WTC11 (cell line): ENCODE data around the gene RNU1-4. TPM values are rescaled to one million over a fixed set of nuclear protein-coding genes. Genes with fewer than 3 reads are reported as not detected.

Experiments used
- ATAC-seq: fragments of 200-7000 bp; cut with Tn5 transposase; 2 replicates; pipeline ENCODE4 v1.10.0; 2021; ENCODE audit warnings: mild to moderate bottlenecking, moderate library complexity
- CTCF ChIA-PET: fragments of 300-600 bp; sonication (Branson Sonifier 250); formaldehyde crosslinking; loops from one replicate; lab custom pipeline; 2021; ENCODE audit warnings: antibody characterized with exemption; lab: Charles Lee
- POLR2A ChIA-PET: fragments of 350-600 bp; sonication (Branson Sonifier 250); formaldehyde crosslinking; loops from one replicate; lab custom pipeline; 2021; ENCODE audit warnings: antibody characterized with exemption; lab: Charles Lee
- DNase-seq: peaks from one replicate; pipeline ENCODE4 v3.0.0; 2021; ENCODE audit warnings: low spot score
- H3K27ac Mint-ChIP-seq: 2 replicates; pipeline ENCODE4 v1.8.0; 2021; ENCODE audit warnings: mixed read lengths
- H3K27me3 Mint-ChIP-seq: 2 replicates; pipeline ENCODE4 v1.8.0; 2021; ENCODE audit warnings: low read depth, mild to moderate bottlenecking, moderate library complexity, mixed read lengths
- H3K36me3 Mint-ChIP-seq: 2 replicates; pipeline ENCODE4 v1.8.0; 2021; ENCODE audit warnings: mixed read lengths
- H3K4me1 Mint-ChIP-seq: 2 replicates; pipeline ENCODE4 v1.8.0; 2022; ENCODE audit warnings: mixed read lengths
- H3K4me3 Mint-ChIP-seq: 2 replicates; pipeline ENCODE4 v1.8.0; 2021; ENCODE audit warnings: mild to moderate bottlenecking, moderate library complexity, mixed read lengths
- H3K9me3 Mint-ChIP-seq: 2 replicates; pipeline ENCODE4 v1.8.0; 2021; ENCODE audit warnings: mixed read lengths
- AR ChIP-seq: fragments of 250-450 bp; sonication (Bioruptor Pico); IDR thresholded peaks from 2 replicates; pipeline ENCODE4 v1.9.0; 2021; ENCODE audit warnings: mild to moderate bottlenecking
- ATF1 ChIP-seq: sonication (generic); formaldehyde crosslinking; IDR thresholded peaks from 2 replicates; pipeline ENCODE4 v1.8.1; 2023; ENCODE audit warnings: mild to moderate bottlenecking, moderate library complexity, missing genetic modification reagents
- CTCF ChIP-seq: fragments of 200-600 bp; IDR thresholded peaks from 2 replicates; pipeline ENCODE4 v1.8.0; 2022; ENCODE audit warnings: antibody characterized with exemption
- GABPB1 ChIP-seq: sonication (generic); formaldehyde crosslinking; IDR thresholded peaks from 2 replicates; pipeline ENCODE4 v1.8.1; 2023; ENCODE audit warnings: mild to moderate bottlenecking, missing genetic modification reagents
- GRHL2 ChIP-seq: fragments of 250-450 bp; sonication (Bioruptor Pico); IDR thresholded peaks from 2 replicates; pipeline ENCODE4 v1.8.0; 2022; ENCODE audit warnings: mild to moderate bottlenecking, moderate library complexity; ENCODE audit not compliant: insufficient replicate concordance, severe bottlenecking
- GTF2I ChIP-seq: fragments of 250-450 bp; sonication (Bioruptor Pico); conservative IDR thresholded peaks from 2 replicates; pipeline ENCODE4 v1.4.0; 2021; ENCODE audit warnings: mild to moderate bottlenecking
- HMGXB4 ChIP-seq: sonication (generic); formaldehyde crosslinking; IDR thresholded peaks from 2 replicates; pipeline ENCODE4 v1.8.1; 2023; ENCODE audit warnings: mild to moderate bottlenecking, moderate library complexity, missing genetic modification reagents
- IRF2 ChIP-seq: sonication (generic); formaldehyde crosslinking; IDR thresholded peaks from 2 replicates; pipeline ENCODE4 v1.8.0; 2022; ENCODE audit warnings: low read depth, missing genetic modification reagents, borderline replicate concordance
- NFATC4 ChIP-seq: fragments of 250-450 bp; sonication (Bioruptor Pico); IDR thresholded peaks from 2 replicates; pipeline ENCODE4 v1.9.0; 2021; ENCODE audit warnings: mild to moderate bottlenecking
- NFYB ChIP-seq: sonication (generic); formaldehyde crosslinking; conservative IDR thresholded peaks from 2 replicates; pipeline ENCODE4 v1.8.0; 2022; ENCODE audit warnings: low read depth, missing genetic modification reagents
- RORB ChIP-seq: fragments of 250-450 bp; sonication (Bioruptor Pico); IDR thresholded peaks from 2 replicates; pipeline ENCODE4 v1.9.0; 2021; ENCODE audit warnings: mild to moderate bottlenecking
- TCF7 ChIP-seq: sonication (generic); formaldehyde crosslinking; IDR thresholded peaks from 2 replicates; pipeline ENCODE4 v1.8.0; 2022; ENCODE audit warnings: mild to moderate bottlenecking, low read depth, missing genetic modification reagents, moderate library complexity
- TEAD1 ChIP-seq: sonication (generic); formaldehyde crosslinking; IDR thresholded peaks from 2 replicates; pipeline ENCODE4 v1.8.0; 2022; ENCODE audit warnings: mild to moderate bottlenecking, missing genetic modification reagents
- ZBTB21 ChIP-seq: sonication (generic); formaldehyde crosslinking; IDR thresholded peaks from 2 replicates; pipeline ENCODE4 v1.8.1; 2023; ENCODE audit warnings: mild to moderate bottlenecking, missing genetic modification reagents, borderline replicate concordance
- ZNF281 ChIP-seq: sonication (generic); formaldehyde crosslinking; IDR thresholded peaks from 2 replicates; pipeline ENCODE4 v1.8.0; 2023; ENCODE audit warnings: mild to moderate bottlenecking, missing genetic modification reagents
- total RNA-seq: library from RNA; stranded (reverse); gene quantifications from 3 replicates; pipeline ENCODE4 v1.2.3, GENCODE V29; 2021

The RNU1-4 gene
- total RNA-seq, 1 experiment from 2014 or later = 1,197 TPM

- Mint-ChIP-seq H3K4me3 (no peak overlapping the region), H3K36me3 (no peaks in the 10 kb centered on the region), H3K9me3 (no peaks in the 10 kb centered on the region), H3K27me3 (no peaks in the 10 kb centered on the region), H3K27ac (peak overlapping the region; percentile 69), H3K4me1 (peaks cover 21% of the 10 kb centered on the region)
- no peak for TF ChIP-seq TEAD1 (CRISPR knock-in tag)
- TF ChIP-seq IRF2 (CRISPR knock-in tag) = no peak
- ATAC-seq = peak; percentile 21
- ChIA-PET CTCF (no interaction called here), POLR2A (no interaction called here)
- peak; percentile 18 for DNase-seq
Observed at GRCh38 chr1:16719571-16720350, 20.6 kb upstream of the RNU1-4 start.

GRCh38 chr1:16720351-16721223 lies 19.7 kb upstream of the RNU1-4 start:
- peaks cover 21% of the 10 kb centered on the region for H3K4me1 Mint-ChIP-seq
- H3K27ac Mint-ChIP-seq = no peak overlapping the region
- TF ChIP-seq RORB (CRISPR knock-in tag) = no peak
- no peak for TF ChIP-seq NFATC4 (CRISPR knock-in tag)
- TF ChIP-seq ZNF281 (CRISPR knock-in tag) = no peak
- no peak for TF ChIP-seq ATF1
- no peak for TF ChIP-seq GTF2I (CRISPR knock-in tag)
- TF ChIP-seq HMGXB4 (CRISPR knock-in tag) = no peak
- no peak for TF ChIP-seq GRHL2 (CRISPR knock-in tag)
- TF ChIP-seq TCF7 (CRISPR knock-in tag) = no peak
- no peak for TF ChIP-seq GABPB1
- no peak for TF ChIP-seq ZBTB21 (CRISPR knock-in tag)
- TF ChIP-seq CTCF = no peak
- TF ChIP-seq AR (CRISPR knock-in tag) = no peak
- TF ChIP-seq NFYB (CRISPR knock-in tag) = no peak
- TF ChIP-seq, all 79 proteins: peak for 0
- no peaks in the 10 kb centered on the region for H3K9me3 Mint-ChIP-seq
- H3K36me3 Mint-ChIP-seq = no peaks in the 10 kb centered on the region
- DNase-seq (no peak), ATAC-seq (no peak)
- ChIA-PET CTCF (interaction anchor here (0.6 to 4.0 kb wide), 3 partner anchors 13 to 100 kb away, joined by 3 to 18 read pairs (median 6); no protein-coding TSS in a partner anchor), POLR2A (no interaction called here)
- H3K4me3 Mint-ChIP-seq = no peak overlapping the region
- H3K27me3 Mint-ChIP-seq = no peaks in the 10 kb centered on the region
